ENCODE measurements around the gene SETBP1.

The SETBP1 gene

DNA sequence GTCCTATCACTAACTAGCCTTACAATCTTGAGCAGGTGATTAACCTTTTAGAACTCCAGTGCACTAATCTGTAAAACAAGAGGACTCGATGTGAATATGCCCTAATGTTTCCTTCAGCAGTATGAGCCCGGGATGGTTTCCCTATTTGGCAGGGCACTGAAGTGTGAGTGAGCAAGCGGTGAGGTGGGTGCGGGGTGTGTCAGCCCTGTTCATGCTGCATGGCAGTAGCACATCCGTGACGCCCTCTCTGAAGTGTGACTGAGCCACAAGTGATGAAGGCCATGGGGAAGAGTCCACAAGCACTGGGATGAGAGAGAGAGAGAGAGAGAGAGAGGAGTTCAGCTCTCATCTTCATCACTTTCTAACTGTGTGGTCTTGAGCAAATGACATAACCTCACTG is 168.7 kb downstream of the SETBP1 start:
- no peak for DNase-seq

- no peak for DNase-seq
Observed at GRCh38 chr18:44850001-44850400, 169.3 kb downstream of the SETBP1 start.

- DNase-seq, result no peak
Observed at GRCh38 chr18:44851856-44852621, 171.4 kb downstream of the SETBP1 start.

- DNase-seq, result no peak
Observed at GRCh38 chr18:44852818-44853217, 172.1 kb downstream of the SETBP1 start.

- DNase-seq, result no peak
Observed at GRCh38 chr18:44853430-44853829, 172.7 kb downstream of the SETBP1 start.

- DNase-seq, result no peak
Observed at GRCh38 chr18:44855681-44856080, 175.0 kb downstream of the SETBP1 start.

DNA sequence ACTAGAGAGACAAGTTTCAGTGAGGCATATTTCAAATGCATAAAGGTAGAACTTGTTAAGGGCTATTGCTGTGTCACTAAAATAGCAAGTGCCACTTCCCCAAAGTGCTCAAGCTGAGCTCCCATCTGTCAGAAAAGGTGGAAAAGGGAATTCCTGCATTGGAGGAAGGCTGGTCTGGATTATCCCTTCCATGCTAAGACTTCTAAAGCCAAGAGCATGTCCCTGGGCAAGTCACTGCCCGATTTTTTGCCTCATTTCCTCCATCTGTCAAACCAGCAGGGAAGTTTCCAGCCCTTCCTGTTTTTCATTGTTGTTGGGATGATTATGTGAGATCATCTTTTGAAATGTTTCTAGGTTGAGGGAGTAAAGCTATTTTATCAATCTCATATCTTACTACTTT is 175.5 kb downstream of the SETBP1 start:
- peak; percentile 15 to 38 for DNase-seq

- no peak for DNase-seq
Observed at GRCh38 chr18:44857081-44857480, 176.4 kb downstream of the SETBP1 start.

DNA sequence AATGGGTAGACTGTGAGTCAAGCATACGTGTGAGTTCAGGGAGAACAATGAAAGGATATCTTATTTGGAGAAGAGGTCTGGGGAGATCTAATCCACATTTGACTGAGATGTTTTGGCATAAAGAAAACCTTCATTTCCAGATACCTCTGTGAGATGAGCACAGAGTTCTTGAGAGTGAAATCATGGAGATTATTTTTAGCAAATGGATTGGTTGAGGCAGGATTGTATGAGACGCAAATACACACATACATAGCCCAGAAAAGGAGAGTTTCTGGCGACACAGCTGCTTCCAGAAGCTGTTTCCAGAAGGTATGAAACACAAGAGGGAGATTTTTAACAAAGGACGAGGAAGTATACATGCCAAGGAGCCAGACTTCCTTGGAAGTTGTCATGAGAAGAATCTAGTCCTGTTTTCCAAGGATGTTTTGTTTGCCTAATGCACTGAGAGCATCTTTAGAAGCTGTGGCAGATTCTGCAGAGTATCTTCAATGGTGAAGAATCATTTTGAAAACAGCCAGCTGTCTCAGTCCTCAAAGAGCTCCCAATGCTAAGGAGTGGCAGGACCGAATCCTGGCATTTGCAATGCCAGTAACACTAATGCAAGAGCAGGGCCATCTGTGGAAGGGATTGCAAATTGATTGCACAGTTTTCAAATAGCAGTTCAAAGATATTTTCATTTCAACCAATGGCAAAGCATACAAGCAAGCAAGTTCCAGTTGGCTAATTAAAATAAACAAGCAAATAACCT is 177.2 kb downstream of the SETBP1 start:
- DNase-seq, result no peak

DNA sequence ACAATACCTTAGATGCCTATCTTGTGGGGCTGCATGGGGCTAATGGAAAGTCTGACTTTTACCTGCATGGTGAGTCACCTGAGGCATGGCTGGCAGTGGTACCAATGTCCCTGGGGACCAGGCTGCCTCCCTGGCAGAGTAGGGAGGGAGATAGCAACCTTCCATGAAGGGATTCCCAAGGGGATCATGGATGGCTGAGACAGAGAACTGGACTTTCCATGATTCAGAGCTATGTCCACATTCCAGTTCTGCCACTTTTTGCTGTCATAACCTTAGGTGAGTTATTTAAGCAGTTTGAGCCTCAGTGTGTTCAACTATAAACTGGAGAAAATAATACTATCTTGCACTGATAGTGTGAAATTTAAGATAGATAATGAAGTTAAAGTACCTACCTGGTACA is 178.6 kb downstream of the SETBP1 start:
- DNase-seq, result no peak

GRCh38 chr18:44859751-44860439 is 179.2 kb downstream of the SETBP1 start:
- DNase-seq, result no peak

- no peak for DNase-seq
Observed at GRCh38 chr18:44862112-44862511, 181.4 kb downstream of the SETBP1 start.

DNA sequence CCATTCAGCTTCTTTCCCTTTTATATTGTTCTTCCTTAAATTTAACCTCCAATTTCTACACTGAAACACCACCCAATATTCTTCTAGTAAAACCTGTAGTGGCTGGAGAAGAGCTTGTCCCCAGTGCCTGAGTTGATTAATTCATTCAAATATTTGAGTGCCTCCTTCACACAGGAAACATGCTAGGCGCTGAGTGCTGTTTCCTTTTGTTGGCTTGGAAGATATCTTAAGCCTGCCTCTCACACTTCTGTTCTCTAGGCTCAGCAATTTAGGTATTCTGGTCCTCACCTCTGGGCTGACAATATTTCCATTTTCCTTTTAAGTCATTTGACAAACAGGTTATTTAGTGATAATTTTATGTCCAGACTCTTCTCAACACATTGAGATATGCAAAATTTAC is 185.4 kb downstream of the SETBP1 start:
- no peak for DNase-seq

DNA sequence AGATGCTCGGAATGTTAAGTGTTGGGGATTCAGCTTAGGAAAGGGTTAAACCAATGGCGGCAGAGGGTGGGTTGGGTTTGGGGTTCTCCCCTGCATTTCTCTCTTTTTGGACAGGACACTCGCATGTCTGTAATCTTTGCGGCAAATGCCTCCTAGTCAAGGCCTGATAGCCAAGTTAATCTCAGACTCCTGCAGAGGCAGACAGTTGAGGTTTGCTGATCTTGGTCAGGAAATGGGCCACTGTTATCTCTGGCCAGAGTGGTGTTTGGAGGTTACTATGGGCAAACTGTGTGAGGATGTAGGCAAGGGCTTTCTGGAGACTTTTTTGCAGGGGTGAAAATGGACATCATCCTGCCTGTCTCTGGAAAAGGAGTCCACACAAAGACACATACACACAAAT is 188.8 kb downstream of the SETBP1 start:
- no peak for DNase-seq

GRCh38 chr18:44870631-44871502 is 190.2 kb downstream of the SETBP1 start:
- no peak for DNase-seq

DNA sequence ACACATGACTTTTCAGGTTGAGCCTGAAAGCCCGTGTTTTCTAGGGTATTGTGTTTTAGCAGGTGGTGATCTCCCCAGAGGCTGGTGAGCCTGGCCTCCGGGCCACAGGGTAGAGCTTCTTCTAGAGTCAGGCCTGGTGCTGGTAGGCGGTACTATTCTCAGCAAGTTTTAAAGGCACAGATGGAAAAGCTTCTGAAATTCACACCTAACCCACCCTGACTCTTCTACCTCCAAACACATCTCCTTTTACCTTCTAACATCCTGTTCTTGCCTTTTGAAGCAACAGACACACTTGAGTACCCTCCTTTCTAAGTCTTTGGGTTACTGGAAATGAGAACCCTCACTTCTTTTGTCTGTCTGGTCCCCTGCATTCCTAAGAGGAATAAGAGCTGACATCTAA is 191.1 kb downstream of the SETBP1 start:
- DNase-seq, result no peak

- no peak for DNase-seq
Observed at GRCh38 chr18:44876024-44876423, 195.3 kb downstream of the SETBP1 start.

GRCh38 chr18:44876755-44877154 is 196.1 kb downstream of the SETBP1 start:
- DNase-seq, result no peak

DNA sequence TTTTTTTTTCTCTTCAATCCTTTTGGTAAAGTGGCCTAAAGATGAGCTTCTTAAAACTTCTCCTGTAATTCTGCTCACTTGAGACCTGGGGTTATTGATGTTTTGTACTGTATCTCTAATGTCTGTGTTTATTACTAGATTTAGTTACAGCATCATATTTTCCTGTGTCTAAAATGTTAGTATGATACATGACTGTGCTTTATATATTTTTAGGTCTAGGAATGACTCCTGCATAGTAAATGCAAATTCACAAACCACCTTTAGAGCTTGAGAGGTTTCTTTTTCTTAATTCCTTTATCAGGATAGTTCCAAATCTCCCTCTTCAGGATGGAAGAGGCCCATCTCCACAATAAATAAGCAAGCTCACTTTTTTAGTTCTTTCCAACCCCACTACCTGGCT is 197.6 kb downstream of the SETBP1 start:
- no peak for DNase-seq

DNA sequence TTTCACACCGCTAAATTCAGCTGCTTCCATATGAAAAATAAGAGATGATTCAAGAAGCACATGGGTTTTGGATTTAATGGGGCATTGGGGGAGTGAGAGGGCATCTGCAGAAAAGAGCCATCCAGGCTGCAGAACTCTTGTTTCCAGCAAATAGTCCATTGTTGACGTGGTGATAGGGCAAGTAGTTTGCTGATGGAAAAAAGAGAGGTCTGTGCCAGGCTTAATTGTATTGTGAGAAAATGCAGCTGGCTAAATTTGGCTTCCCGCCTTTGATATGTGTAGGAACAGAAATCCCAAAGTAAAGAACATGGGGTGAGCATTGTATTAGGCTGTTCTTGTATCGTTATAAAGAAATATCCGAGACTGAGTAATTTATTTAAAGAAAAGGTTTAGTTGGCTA is 199.5 kb downstream of the SETBP1 start:
- DNase-seq, result no peak

DNA sequence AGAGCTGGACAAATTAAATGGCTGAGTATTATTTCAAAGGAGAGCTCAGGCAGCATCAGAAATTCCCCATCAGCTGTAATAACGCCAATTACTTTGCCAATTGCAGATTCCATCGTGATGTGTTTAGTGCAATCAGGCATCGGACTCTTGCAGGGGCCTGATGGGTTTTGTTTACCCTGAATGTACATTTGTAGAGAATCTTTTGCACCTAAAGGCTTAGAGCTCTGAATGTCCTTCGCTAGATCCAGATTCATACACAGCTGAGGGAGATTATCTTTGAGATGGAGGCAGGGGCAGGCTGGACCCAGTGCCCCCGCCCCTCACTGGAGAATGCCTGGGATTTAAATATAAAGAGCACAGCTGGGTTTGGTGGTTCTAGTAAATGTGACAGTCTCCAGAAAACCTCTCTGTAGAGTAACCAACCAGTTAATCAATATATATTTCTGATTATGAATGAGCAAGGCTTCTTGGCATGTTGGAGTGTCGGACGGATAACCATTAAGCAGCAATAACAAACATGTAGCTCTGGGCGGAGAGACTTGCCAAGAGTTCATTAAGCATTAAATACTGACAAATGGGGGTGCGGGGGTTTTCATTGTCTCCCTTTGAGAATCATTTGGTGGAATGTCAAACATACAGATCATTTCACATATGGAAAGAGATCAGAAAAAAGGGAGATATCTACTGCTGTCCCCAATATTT is 200.9 kb downstream of the SETBP1 start:
- DNase-seq, result no peak

DNA sequence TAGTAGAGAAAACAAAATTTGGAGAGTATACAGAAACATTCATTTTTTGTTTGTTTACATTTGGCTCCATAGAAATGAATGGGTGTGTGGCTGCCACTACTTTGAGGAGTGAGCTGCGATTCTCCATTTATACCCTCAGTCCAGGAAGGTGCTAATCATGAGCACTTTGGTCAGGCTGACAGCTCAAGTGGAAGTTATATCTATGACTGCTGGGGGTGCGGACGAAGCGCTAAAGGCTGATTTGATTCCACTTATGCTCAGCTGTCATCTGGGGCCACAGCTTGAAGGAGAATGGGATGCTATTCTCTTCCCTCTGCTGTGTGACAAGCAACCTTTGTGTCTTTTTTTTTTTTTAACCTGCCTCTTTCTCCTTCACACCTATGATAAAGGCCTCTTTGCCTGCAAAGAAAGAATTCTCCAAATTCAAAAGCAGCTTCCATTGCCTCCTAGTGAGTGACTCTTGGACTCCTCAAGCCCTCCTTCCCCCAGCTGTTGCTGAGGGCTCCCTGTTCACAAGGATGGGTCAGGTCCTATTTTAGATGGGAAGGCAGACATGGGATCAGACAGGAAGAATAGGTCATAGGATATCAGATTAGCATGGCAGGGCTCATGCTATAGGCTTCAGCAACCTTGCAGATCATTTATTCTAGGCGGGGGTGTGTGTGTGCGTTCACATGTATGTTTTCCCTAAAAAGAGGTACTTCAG is 201.6 kb downstream of the SETBP1 start:
- no peak for DNase-seq

Measured in inflammatory macrophage treated with lipopolysaccharide for 1 hour (primary cell).